ENCODE measurements around the gene ZNF629. TPM values are rescaled to one million over a fixed set of nuclear protein-coding genes. Genes with fewer than 3 reads are reported as not detected.
A peak's percentile ranks its signal among the peaks of the same experiment; 100 is the strongest.

The ZNF629 gene
- total RNA-seq, 4 donors from 2014 or later = 12.3 to 16.5 (median 14.5) TPM

DNA sequence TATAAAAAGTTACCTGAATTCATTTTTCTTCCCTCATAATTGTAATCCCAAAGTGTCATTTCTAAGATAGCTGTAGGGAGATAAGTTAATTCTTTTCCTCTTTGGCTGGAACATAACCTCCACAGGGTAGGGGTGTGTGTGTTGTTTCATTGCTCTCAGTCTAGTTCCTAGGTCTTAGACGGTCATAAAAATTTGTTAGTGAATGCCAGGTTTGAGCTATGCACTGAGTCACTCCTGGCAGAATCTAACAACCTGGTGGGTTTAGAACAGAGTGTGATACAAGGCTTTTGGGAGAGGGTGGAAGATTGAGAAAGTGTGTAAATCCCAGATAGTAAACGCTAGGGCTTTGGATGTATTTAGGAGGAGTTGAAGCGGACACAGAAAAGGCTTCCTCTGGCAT, 39.7 kb downstream of the ZNF629 start:
- Histone ChIP-seq H3K27ac (peak overlapping the region; percentile 36 to 88 (median 81)), H3K27me3 (no peaks in the 10 kb centered on the region), H3K4me3 (peak overlapping the region; percentile 34 to 96), H3K9me3 (no peaks in the 10 kb centered on the region), H3K36me3 (peaks cover 0 to 45% of the 10 kb centered on the region in 2 donors), H3K4me1 (peaks cover 0 to 33% (median 5%) of the 10 kb centered on the region in 3 donors)
- 18% methylated on average over 3 of the region's 3 CpGs; no CpG with 5 or more reads in 1 of the 2 donors for WGBS, 2 donors (ENCODE audit: low coverage in 1 of 2)
- TF ChIP-seq POLR2AphosphoS5 (IDR thresholded peaks at IDR 0.05) (no peak), POLR2A (IDR thresholded peaks at IDR 0.05) (no peak), CTCF (IDR thresholded peaks at IDR 0.05) (no peak)
- no peak for ATAC-seq

- H3K4me1 ChIP-seq = peaks cover 0 to 39% (median 5%) of the 10 kb centered on the region in 3 donors
- H3K36me3 ChIP-seq = peaks cover 0 to 44% of the 10 kb centered on the region in 2 donors
- TF ChIP-seq CTCF (IDR thresholded peaks at IDR 0.05) = no peak
- no peak for TF ChIP-seq POLR2AphosphoS5 (IDR thresholded peaks at IDR 0.05)
- no peak for TF ChIP-seq EP300 (IDR thresholded peaks at IDR 0.05)
- no peak for TF ChIP-seq POLR2A (IDR thresholded peaks at IDR 0.05)
- WGBS, 2 donors (ENCODE audit: low coverage in 1 of 2) = 82 to 84% methylated on average over 3 to 9 of the region's 9 CpGs
- no peaks in the 10 kb centered on the region for H3K9me3 ChIP-seq
- no peak for ATAC-seq
- H3K27ac ChIP-seq = peak overlapping the region in 3 of 4 donors; percentile 52 to 88 (median 84)
- H3K27me3 ChIP-seq = no peaks in the 10 kb centered on the region
- H3K4me3 ChIP-seq = no peak overlapping the region
Measured at GRCh38 chr16:30746638-30747175, 40.3 kb downstream of the ZNF629 start.

DNA sequence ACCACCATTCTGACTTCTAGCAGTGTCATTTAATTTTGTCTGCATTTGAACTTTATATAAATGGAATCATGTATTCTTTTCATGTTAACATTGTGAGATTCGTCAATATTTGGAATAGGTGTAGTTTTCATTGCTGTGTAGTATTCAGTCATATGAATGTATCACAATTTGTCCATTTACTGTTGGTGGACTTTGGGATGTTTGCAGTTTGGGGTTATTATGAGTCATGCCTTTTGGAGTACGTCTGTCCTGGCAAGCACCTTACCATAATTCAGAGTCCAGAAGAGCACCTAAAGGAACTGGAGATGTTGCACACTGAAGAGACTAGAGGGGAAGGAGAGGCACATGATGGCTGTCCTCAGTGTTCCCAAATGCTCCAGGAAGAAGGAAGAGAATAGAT, 41.9 kb downstream of the ZNF629 start:
- no peaks in the 10 kb centered on the region for H3K27me3 ChIP-seq
- TF ChIP-seq POLR2A (IDR thresholded peaks at IDR 0.05) (no peak), CTCF (IDR thresholded peaks at IDR 0.05) (no peak), EP300 (IDR thresholded peaks at IDR 0.05) (no peak), POLR2AphosphoS5 (IDR thresholded peaks at IDR 0.05) (no peak)
- H3K9me3 ChIP-seq = no peaks in the 10 kb centered on the region
- H3K27ac ChIP-seq = peak overlapping the region in 1 of 4 donors; percentile 58
- H3K36me3 ChIP-seq = peaks cover 0 to 35% of the 10 kb centered on the region in 2 donors
- H3K4me3 ChIP-seq = no peak overlapping the region
- ATAC-seq = no peak
- WGBS, 2 donors (ENCODE audit: low coverage in 1 of 2) = 56 to 86% methylated on average over 1 to 2 of the region's 2 CpGs
- peaks cover 8 to 53% (median 12%) of the 10 kb centered on the region in 3 donors for H3K4me1 ChIP-seq

- H3K27ac ChIP-seq = peak overlapping the region in 3 of 4 donors; percentile 58 to 69 (median 63)
- WGBS, 2 donors (ENCODE audit: low coverage in 1 of 2) = 40 to 43% methylated on average over 1 to 2 of the region's 2 CpGs
- no peak overlapping the region for H3K4me3 ChIP-seq
- TF ChIP-seq EP300 (IDR thresholded peaks at IDR 0.05) (no peak), POLR2A (IDR thresholded peaks at IDR 0.05) (no peak), CTCF (IDR thresholded peaks at IDR 0.05) (no peak), POLR2AphosphoS5 (IDR thresholded peaks at IDR 0.05) (no peak)
- H3K4me1 ChIP-seq = peaks cover 8 to 53% (median 12%) of the 10 kb centered on the region in 3 donors
- H3K9me3 ChIP-seq = no peaks in the 10 kb centered on the region
- no peak for ATAC-seq
- H3K36me3 ChIP-seq = peaks cover 0 to 43% of the 10 kb centered on the region in 2 donors
- no peaks in the 10 kb centered on the region for H3K27me3 ChIP-seq
Measured at GRCh38 chr16:30744183-30744582, 42.8 kb downstream of the ZNF629 start.

GRCh38 chr16:30743716-30744115, 43.3 kb downstream of the ZNF629 start:
- no peak for ATAC-seq
- Histone ChIP-seq H3K4me3 (no peak overlapping the region), H3K4me1 (peaks cover 8 to 52% (median 12%) of the 10 kb centered on the region in 3 donors), H3K27ac (peak overlapping the region in 3 of 4 donors; percentile 58 to 69 (median 63)), H3K9me3 (no peaks in the 10 kb centered on the region), H3K27me3 (no peaks in the 10 kb centered on the region), H3K36me3 (peaks cover 0 to 48% of the 10 kb centered on the region in 2 donors)
- TF ChIP-seq CTCF (IDR thresholded peaks at IDR 0.05) = no peak
- no peak for TF ChIP-seq POLR2AphosphoS5 (IDR thresholded peaks at IDR 0.05)
- TF ChIP-seq EP300 (IDR thresholded peaks at IDR 0.05) = no peak
- TF ChIP-seq POLR2A (IDR thresholded peaks at IDR 0.05) = no peak
- WGBS, 2 donors (ENCODE audit: low coverage in 1 of 2) = 95% methylated on average over 7 of the region's 11 CpGs; no CpG with 5 or more reads in 1 of the 2 donors

Data from gastroesophageal sphincter (tissue), 4 donors.